Panc1 (cell line): ENCODE results near the gene WDHD1. TPM values are rescaled to one million over a fixed set of nuclear protein-coding genes. Genes with fewer than 3 reads are reported as not detected.

Experiments
- ATAC-seq: fragments of 200-7000 bp; cut with Tn5 transposase; 2 replicates; pipeline ENCODE4 v1.9.1; 2020; ENCODE audit warnings: mild to moderate bottlenecking, moderate library complexity
- BruUV-seq: library from RNA; stranded (reverse); fragments of 400-500 nt; replicated peaks from 2 replicates; lab custom pipeline; 2021; lab: Mats Ljungman, UMichigan
- CTCF ChIA-PET: fragments of 300-600 bp; sonication (Branson Sonifier 250); formaldehyde crosslinking; loops from one replicate; lab custom pipeline; 2022; ENCODE audit warnings: antibody characterized with exemption; lab: Charles Lee
- POLR2A ChIA-PET: fragments of 300-600 bp; sonication (Branson Sonifier 250); formaldehyde crosslinking; loops from one replicate; lab custom pipeline; 2022; ENCODE audit warnings: antibody characterized with exemption; lab: Charles Lee
- DNase-seq: peaks from one replicate; pipeline ENCODE4 v3.0.0-alpha.2; 2010; ENCODE audit warnings: low read depth, low spot score
- H3K27ac ChIP-seq: 2 replicates; pipeline ENCODE4 v1.5.1; 2011; ENCODE audit warnings: mild to moderate bottlenecking, low read length, inconsistent platforms
- H3K27me3 ChIP-seq: fragments of 200-500 bp; sonication (Bioruptor generic); 2 replicates; pipeline ENCODE4 v1.6.0; 2014; ENCODE audit warnings: low read length, inconsistent platforms; ENCODE audit not compliant: control insufficient read depth, insufficient read depth
- H3K36me3 ChIP-seq: fragments of 200-500 bp; sonication (Bioruptor generic); 2 replicates; pipeline ENCODE4 v1.5.1; 2014; ENCODE audit warnings: inconsistent platforms, mild to moderate bottlenecking, low read length, moderate library complexity; ENCODE audit not compliant: control insufficient read depth, insufficient read depth
- H3K4me1 ChIP-seq: 2 replicates; pipeline ENCODE4 v1.5.1; 2011; ENCODE audit warnings: inconsistent platforms, mild to moderate bottlenecking, low read length, moderate library complexity; ENCODE audit not compliant: control insufficient read depth, insufficient read depth
- H3K4me3 ChIP-seq, 2 experiments: 2 replicates each; pipeline ENCODE4 v1.5.1; 2011 to 2012; ENCODE audit warnings: low read depth in 2 of 2, low read length in 2 of 2, mild to moderate bottlenecking in 2 of 2, inconsistent platforms in 1 of 2, moderate library complexity in 1 of 2
- H3K9me3 ChIP-seq: fragments of 200-500 bp; sonication (Bioruptor generic); 2 replicates; pipeline ENCODE4 v1.5.1; 2014; ENCODE audit warnings: low read depth, mild to moderate bottlenecking, inconsistent platforms, low read length, moderate library complexity; ENCODE audit not compliant: control insufficient read depth, insufficient read depth
- CTCF ChIP-seq: fragments of 450-650 bp; IDR thresholded peaks from 2 replicates; pipeline ENCODE4 v1.5.1; 2017; ENCODE audit warnings: mild to moderate bottlenecking
- SIN3A ChIP-seq: IDR thresholded peaks from 2 replicates; pipeline ENCODE4 v1.6.1; 2012; ENCODE audit warnings: low read depth, mild to moderate bottlenecking, low read length, moderate library complexity, borderline replicate concordance; ENCODE audit not compliant: insufficient read depth
- TCF7L2 ChIP-seq: IDR thresholded peaks from 2 replicates; pipeline ENCODE4 v1.6.1; 2011; ENCODE audit warnings: mild to moderate bottlenecking, low read depth, low read length, inconsistent platforms
- in situ Hi-C: cut with HindIII; loops from 2 replicates; pipeline ENCODE4 v1.10.0; 2016; ENCODE audit warnings: low sequenced_read_pairs, low pct_unique_long_range_greater_than_20kb
- intact Hi-C: fragments of 100-400 bp; cut with micrococcal nuclease; formaldehyde crosslinking; loops from one replicate; pipeline ENCODE4 v1.10.0; 2022; ENCODE audit not compliant: unreplicated experiment
- total RNA-seq: library from RNA; stranded (reverse); gene quantifications from one replicate; pipeline ENCODE4 v1.2.1, GENCODE V29; 2021; ENCODE audit not compliant: unreplicated experiment
- TF ChIP-seq, protein P1 (sequence below), 2 experiments: IDR thresholded peaks; 2 replicates each; pipeline ENCODE4 v1.6.1; 2011 to 2012; ENCODE audit warnings: low read depth in 2 of 2, control low read depth in 1 of 2, low read length in 1 of 2, mild to moderate bottlenecking in 1 of 2, moderate library complexity in 1 of 2; ENCODE audit not compliant: insufficient read depth in 1 of 2

Gene WDHD1
- total RNA-seq, 1 experiment from 2014 or later: 21.7 TPM

DNA sequence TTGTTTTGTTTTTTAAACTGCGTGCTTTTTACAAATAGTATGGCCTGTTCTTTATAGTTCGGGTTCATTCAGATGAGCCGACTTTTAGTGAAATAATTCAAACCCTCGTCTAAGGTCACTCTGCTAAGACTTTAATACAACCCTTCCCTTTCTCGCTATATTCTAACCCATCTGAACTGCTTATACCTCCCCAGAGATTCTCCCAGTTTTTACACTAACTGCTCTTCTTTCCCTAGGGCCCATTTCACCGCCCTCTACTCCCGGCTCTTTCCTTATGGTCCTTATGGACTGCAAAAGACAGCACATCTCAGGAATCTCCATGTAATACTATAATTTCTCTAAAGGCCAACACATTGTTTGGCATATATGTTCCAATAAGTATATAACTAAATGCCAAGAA is 26.6 kb upstream of the WDHD1 start:
- intact Hi-C loops (no loop called here), in situ Hi-C loops (no loop called here)
- TF ChIP-seq CTCF (no peak), SIN3A (no peak), TCF7L2 (no peak)
- TF ChIP-seq, protein P1, sequence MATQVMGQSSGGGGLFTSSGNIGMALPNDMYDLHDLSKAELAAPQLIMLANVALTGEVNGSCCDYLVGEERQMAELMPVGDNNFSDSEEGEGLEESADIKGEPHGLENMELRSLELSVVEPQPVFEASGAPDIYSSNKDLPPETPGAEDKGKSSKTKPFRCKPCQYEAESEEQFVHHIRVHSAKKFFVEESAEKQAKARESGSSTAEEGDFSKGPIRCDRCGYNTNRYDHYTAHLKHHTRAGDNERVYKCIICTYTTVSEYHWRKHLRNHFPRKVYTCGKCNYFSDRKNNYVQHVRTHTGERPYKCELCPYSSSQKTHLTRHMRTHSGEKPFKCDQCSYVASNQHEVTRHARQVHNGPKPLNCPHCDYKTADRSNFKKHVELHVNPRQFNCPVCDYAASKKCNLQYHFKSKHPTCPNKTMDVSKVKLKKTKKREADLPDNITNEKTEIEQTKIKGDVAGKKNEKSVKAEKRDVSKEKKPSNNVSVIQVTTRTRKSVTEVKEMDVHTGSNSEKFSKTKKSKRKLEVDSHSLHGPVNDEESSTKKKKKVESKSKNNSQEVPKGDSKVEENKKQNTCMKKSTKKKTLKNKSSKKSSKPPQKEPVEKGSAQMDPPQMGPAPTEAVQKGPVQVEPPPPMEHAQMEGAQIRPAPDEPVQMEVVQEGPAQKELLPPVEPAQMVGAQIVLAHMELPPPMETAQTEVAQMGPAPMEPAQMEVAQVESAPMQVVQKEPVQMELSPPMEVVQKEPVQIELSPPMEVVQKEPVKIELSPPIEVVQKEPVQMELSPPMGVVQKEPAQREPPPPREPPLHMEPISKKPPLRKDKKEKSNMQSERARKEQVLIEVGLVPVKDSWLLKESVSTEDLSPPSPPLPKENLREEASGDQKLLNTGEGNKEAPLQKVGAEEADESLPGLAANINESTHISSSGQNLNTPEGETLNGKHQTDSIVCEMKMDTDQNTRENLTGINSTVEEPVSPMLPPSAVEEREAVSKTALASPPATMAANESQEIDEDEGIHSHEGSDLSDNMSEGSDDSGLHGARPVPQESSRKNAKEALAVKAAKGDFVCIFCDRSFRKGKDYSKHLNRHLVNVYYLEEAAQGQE (IDR thresholded peaks at IDR 0.05; ENCODE audit: insufficient read depth in 1 of 2, low read depth in 2 of 2, low read length in 1 of 2): no peak
- no peak for DNase-seq
- H3K36me3 ChIP-seq: peaks cover 14% of the 10 kb centered on the region
- H3K9me3 ChIP-seq: no peaks in the 10 kb centered on the region
- ATAC-seq: no peak
- peaks cover 10% of the 10 kb centered on the region for H3K4me1 ChIP-seq
- CTCF ChIA-PET: interaction anchor here (0.5 kb wide), 1 partner anchor 120 kb away, joined by 5 read pairs; no protein-coding TSS in a partner anchor
- peak overlapping the region; percentile 86 to 92; a peak in 3 of 4 replicates for H3K4me3 ChIP-seq
- no TSS peak for BruUV-seq
- POLR2A ChIA-PET: interaction anchor here (0.6 kb wide), 2 partner anchors 103 to 210 kb away, joined by 4 to 5 read pairs; no protein-coding TSS in a partner anchor
- no peaks in the 10 kb centered on the region for H3K27me3 ChIP-seq
- H3K27ac ChIP-seq: peak overlapping the region; percentile 95

DNA sequence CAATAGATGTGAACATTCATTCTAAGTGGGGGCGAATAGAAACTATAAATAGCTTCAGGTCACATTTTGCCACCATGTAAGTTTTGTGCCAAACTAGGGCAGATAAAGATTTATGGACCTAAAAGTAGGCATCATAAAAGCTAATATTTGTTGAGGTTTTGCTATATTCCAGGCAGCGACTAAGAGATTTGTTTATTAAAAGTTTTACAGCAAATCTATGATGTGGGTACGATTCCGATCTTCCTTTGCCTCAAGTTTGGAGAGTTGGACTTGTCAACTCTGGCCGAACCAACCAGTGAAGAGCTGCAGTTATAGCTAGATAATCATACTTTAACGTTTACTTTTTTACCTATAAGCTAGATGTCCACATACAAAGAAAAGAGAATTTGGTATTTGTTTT is 26.1 kb upstream of the WDHD1 start:
- peaks cover 14% of the 10 kb centered on the region for H3K36me3 ChIP-seq
- CTCF ChIA-PET: interaction anchor here (0.5 kb wide), 1 partner anchor 120 kb away, joined by 5 read pairs; no protein-coding TSS in a partner anchor
- BruUV-seq: TSS peak; percentile 62
- in situ Hi-C loops: no loop called here
- ATAC-seq: no peak
- no peaks in the 10 kb centered on the region for H3K27me3 ChIP-seq
- DNase-seq: no peak
- peaks cover 10% of the 10 kb centered on the region for H3K4me1 ChIP-seq
- POLR2A ChIA-PET: interaction anchor here (0.6 kb wide), 2 partner anchors 103 to 211 kb away, joined by 4 to 5 read pairs; no protein-coding TSS in a partner anchor
- H3K27ac ChIP-seq: peak overlapping the region; percentile 95
- intact Hi-C loops: no loop called here
- no peak for TF ChIP-seq CTCF
- no peaks in the 10 kb centered on the region for H3K9me3 ChIP-seq
- peak overlapping the region; percentile 86 to 92 for H3K4me3 ChIP-seq
